H9 (cell line): Measurements from ENCODE around the gene FLNA. TPM values are rescaled to one million over a fixed set of nuclear protein-coding genes. Genes with fewer than 3 reads are reported as not detected.

ENCODE experiments used
- DNase-seq: peaks from one replicate; pipeline ENCODE4 v3.0.0-alpha.2; 2017
- H2AFZ ChIP-seq: one replicate; pipeline ENCODE4 v1.6.1; 2013; ENCODE audit warnings: mild to moderate bottlenecking, low read length, control low read depth, moderate library complexity
- H2AK5ac ChIP-seq: 2 replicates; pipeline ENCODE4 v1.6.1; 2013; ENCODE audit warnings: low read length, control low read depth, mixed read lengths; ENCODE audit not compliant: insufficient read length
- H2BK120ac ChIP-seq: one replicate; pipeline ENCODE4 v1.6.1; 2013; ENCODE audit warnings: low read depth, mild to moderate bottlenecking, low read length, control low read depth, inconsistent platforms; ENCODE audit not compliant: poor library complexity, severe bottlenecking
- H2BK12ac ChIP-seq: 2 replicates; pipeline ENCODE4 v1.6.1; 2013; ENCODE audit warnings: low read length, control low read depth, mixed read lengths, low read depth; ENCODE audit not compliant: insufficient read length
- H2BK15ac ChIP-seq: 2 replicates; pipeline ENCODE4 v1.6.1; 2013; ENCODE audit warnings: low read depth, low read length, control low read depth
- H2BK20ac ChIP-seq: one replicate; pipeline ENCODE4 v1.6.1; 2013; ENCODE audit warnings: low read depth, mild to moderate bottlenecking, low read length, control low read depth, inconsistent platforms; ENCODE audit not compliant: poor library complexity, severe bottlenecking
- H2BK5ac ChIP-seq: 2 replicates; pipeline ENCODE4 v1.6.1; 2013; ENCODE audit warnings: low read length, control low read depth, mixed read lengths; ENCODE audit not compliant: insufficient read length
- H3K14ac ChIP-seq: 2 replicates; pipeline ENCODE4 v1.6.1; 2013; ENCODE audit warnings: low read length, control low read depth; ENCODE audit not compliant: insufficient read depth
- H3K18ac ChIP-seq: 2 replicates; pipeline ENCODE4 v1.6.1; 2013; ENCODE audit warnings: low read depth, mild to moderate bottlenecking, mixed read lengths, low read length, control low read depth; ENCODE audit not compliant: insufficient read length
- H3K23ac ChIP-seq: 2 replicates; pipeline ENCODE4 v1.6.1; 2013; ENCODE audit warnings: low read length, control low read depth, mixed read lengths, low read depth; ENCODE audit not compliant: insufficient read length
- H3K23me2 ChIP-seq: 2 replicates; pipeline ENCODE4 v1.6.1; 2013; ENCODE audit warnings: low read depth, mild to moderate bottlenecking, mixed read lengths, low read length, control low read depth; ENCODE audit not compliant: insufficient read length, poor library complexity, severe bottlenecking
- H3K27ac ChIP-seq: 2 replicates; pipeline ENCODE4 v1.5.1; 2013; ENCODE audit warnings: low read length, control low read depth, mixed read lengths, low read depth; ENCODE audit not compliant: insufficient read length
- H3K27me3 ChIP-seq: 2 replicates; pipeline ENCODE4 v1.6.1; 2013; ENCODE audit warnings: low read length, control low read depth, inconsistent platforms; ENCODE audit not compliant: insufficient read depth
- H3K4ac ChIP-seq: 2 replicates; pipeline ENCODE4 v1.6.1; 2013; ENCODE audit warnings: low read depth, mild to moderate bottlenecking, control low read depth, inconsistent platforms, low read length, moderate library complexity
- H3K4me1 ChIP-seq: 2 replicates; pipeline ENCODE4 v1.6.1; 2013; ENCODE audit warnings: low read length, control low read depth, inconsistent platforms; ENCODE audit not compliant: insufficient read depth
- H3K4me2 ChIP-seq: 2 replicates; pipeline ENCODE4 v1.6.1; 2013; ENCODE audit warnings: low read length, control low read depth, mixed read lengths; ENCODE audit not compliant: insufficient read length, insufficient read depth
- H3K56ac ChIP-seq: 2 replicates; pipeline ENCODE4 v1.6.1; 2013; ENCODE audit warnings: low read depth, mild to moderate bottlenecking, mixed read lengths, low read length, control low read depth; ENCODE audit not compliant: insufficient read length
- H3K79me1 ChIP-seq: 2 replicates; pipeline ENCODE4 v1.6.1; 2013; ENCODE audit warnings: low read depth, mild to moderate bottlenecking, moderate library complexity, low read length, control low read depth, inconsistent platforms; ENCODE audit not compliant: insufficient read depth, poor library complexity, severe bottlenecking
- H3K79me2 ChIP-seq: 2 replicates; pipeline ENCODE4 v1.6.1; 2013; ENCODE audit warnings: low read length, control low read depth, inconsistent platforms; ENCODE audit not compliant: insufficient read depth
- H3K9ac ChIP-seq: 2 replicates; pipeline ENCODE4 v1.6.1; 2013; ENCODE audit warnings: low read length, control low read depth, mixed read lengths; ENCODE audit not compliant: insufficient read length; ENCODE audit errors: extremely low read depth
- H3K9me3 ChIP-seq: one replicate; pipeline ENCODE4 v1.6.1; 2013; ENCODE audit warnings: low read depth, low read length, inconsistent platforms; ENCODE audit not compliant: control insufficient read depth
- H3T11ph ChIP-seq: one replicate; pipeline ENCODE4 v1.6.1; 2013; ENCODE audit warnings: mild to moderate bottlenecking, low read length, control low read depth, inconsistent platforms
- H4K20me1 ChIP-seq: one replicate; pipeline ENCODE4 v1.6.1; 2013; ENCODE audit not compliant: control insufficient read depth, insufficient read length, insufficient read depth
- H4K5ac ChIP-seq: 2 replicates; pipeline ENCODE4 v1.6.1; 2013; ENCODE audit warnings: low read depth, mild to moderate bottlenecking, mixed read lengths, low read length, control low read depth; ENCODE audit not compliant: insufficient read length
- H4K8ac ChIP-seq: replicated peaks from 2 replicates; pipeline ENCODE4 v1.6.1; 2013; ENCODE audit warnings: low read length, control low read depth, mixed read lengths, low read depth; ENCODE audit not compliant: insufficient read length
- H4K91ac ChIP-seq: 2 replicates; pipeline ENCODE4 v1.6.1; 2013; ENCODE audit warnings: low read depth, mild to moderate bottlenecking, moderate library complexity, mixed read lengths, low read length, control low read depth; ENCODE audit not compliant: insufficient read length
- H3K27ac Mint-ChIP-seq, 3 experiments: 2 replicates in 2 of 3; 3 replicates in 1 of 3; pipeline ENCODE4 v1.8.0; 2020 to 2021; ENCODE audit warnings: mixed read lengths in 3 of 3, mild to moderate bottlenecking in 1 of 3, moderate library complexity in 1 of 3
- H3K27me3 Mint-ChIP-seq: 2 replicates; pipeline ENCODE4 v1.8.0; 2021; ENCODE audit warnings: low read depth, mild to moderate bottlenecking, moderate library complexity, mixed read lengths
- H3K36me3 Mint-ChIP-seq, 3 experiments: 2 replicates in 2 of 3; 3 replicates in 1 of 3; pipeline ENCODE4 v1.8.0; 2020 to 2021; ENCODE audit warnings: low read depth in 3 of 3, mixed read lengths in 3 of 3; ENCODE audit not compliant: insufficient read depth in 1 of 3
- H3K4me1 Mint-ChIP-seq, 2 experiments: 2 replicates each; pipeline ENCODE4 v1.8.0; 2020; ENCODE audit warnings: mixed read lengths in 2 of 2
- H3K4me3 Mint-ChIP-seq, 2 experiments: 2 replicates in 1 of 2; 3 replicates in 1 of 2; pipeline ENCODE4 v1.8.0; 2020 to 2021; ENCODE audit warnings: mild to moderate bottlenecking in 2 of 2, mixed read lengths in 2 of 2, moderate library complexity in 1 of 2
- H3K9me3 Mint-ChIP-seq, 2 experiments: 2 replicates in 1 of 2; 3 replicates in 1 of 2; pipeline ENCODE4 v1.8.0; 2020; ENCODE audit warnings: mild to moderate bottlenecking in 2 of 2, mixed read lengths in 2 of 2, moderate library complexity in 1 of 2
- CTCF ChIP-seq: fragments of 200-600 bp; sonication (generic); conservative IDR thresholded peaks from 3 replicates; pipeline ENCODE4 v1.8.0; 2021; ENCODE audit warnings: antibody characterized with exemption, mild to moderate bottlenecking
- WGBS: extraction: QIAGEN DNeasy Blood & Tissue Kit; methylation state at CpG from one replicate; pipeline ENCODE4 v1.1.7; 2013; ENCODE audit warnings: missing lambda C conversion rate, low lambda C conversion rate, mixed read lengths; ENCODE audit not compliant: insufficient read length; ENCODE audit errors: extremely low coverage; 5-methylcytosine and 5-hydroxymethylcytosine counted together
- total RNA-seq: library from RNA; stranded (reverse); gene quantifications from 2 replicates; pipeline ENCODE4 v1.2.1, GENCODE V29; 2021

FLNA gene
- total RNA-seq, 1 experiment from 2014 or later = 957 TPM

- no peak overlapping the region for H3K27ac Mint-ChIP-seq
- H3T11ph ChIP-seq = no peak overlapping the region
- no peak overlapping the region for H3K27ac ChIP-seq
- H3K4me2 ChIP-seq = no peak overlapping the region
- no peak overlapping the region for H3K56ac ChIP-seq
- no peak overlapping the region for H2BK20ac ChIP-seq
- no peaks in the 10 kb centered on the region for H3K4me1 ChIP-seq
- no peak overlapping the region for H3K18ac ChIP-seq
- no peak overlapping the region for H2AFZ ChIP-seq
- no peaks in the 10 kb centered on the region for H4K20me1 ChIP-seq
- no peak overlapping the region for H3K23ac ChIP-seq
- peaks cover 32% of the 10 kb centered on the region for H3K9me3 ChIP-seq
- H2BK120ac ChIP-seq = no peak overlapping the region
- H3K23me2 ChIP-seq = no peaks in the 10 kb centered on the region
- H3K79me2 ChIP-seq = no peaks in the 10 kb centered on the region
- H3K4me3 Mint-ChIP-seq = no peak overlapping the region
- H2BK15ac ChIP-seq = no peak overlapping the region
- H3K27me3 Mint-ChIP-seq = peaks cover 15% of the 10 kb centered on the region
- peaks cover 6% of the 10 kb centered on the region in 2 experiments for H3K4me1 Mint-ChIP-seq
- no peaks in the 10 kb centered on the region for H3K79me1 ChIP-seq
- H3K14ac ChIP-seq = no peak overlapping the region; the same call in 1 of the 2 replicates
- no peak overlapping the region for H3K9ac ChIP-seq
- no CpG with 5 or more reads among the region's 29 CpGs for WGBS
- TF ChIP-seq CTCF = no peak
- peaks cover 71 to 74% of the 10 kb centered on the region in 2 experiments for H3K9me3 Mint-ChIP-seq
- H4K8ac ChIP-seq = no peak overlapping the region
- no peak overlapping the region for H2BK5ac ChIP-seq
- peaks cover 0 to 8% (median 5%) of the 10 kb centered on the region in 3 experiments; a peak in 4 of 7 replicates for H3K36me3 Mint-ChIP-seq
- H4K5ac ChIP-seq = no peak overlapping the region
- H2BK12ac ChIP-seq = no peak overlapping the region
- H4K91ac ChIP-seq = no peak overlapping the region
- no peak for DNase-seq
- no peaks in the 10 kb centered on the region for H3K27me3 ChIP-seq
- H3K4ac ChIP-seq = no peak overlapping the region
- H2AK5ac ChIP-seq = no peak overlapping the region
These were observed 41.9 kb downstream of the FLNA start for GRCh38 chrX:154332561-154332960.
